Measurements from ENCODE around the gene UPF2.

- no peak for TF ChIP-seq ARNTL (CRISPR knock-in tag; IDR thresholded peaks at IDR 0.05; ENCODE audit: borderline replicate concordance, low read depth)
- TF ChIP-seq BACH2 (CRISPR knock-in tag; IDR thresholded peaks at IDR 0.05; ENCODE audit: borderline replicate concordance): no peak
- no peak for TF ChIP-seq ZFP3 (CRISPR knock-in tag; IDR thresholded peaks at IDR 0.05)
- TF ChIP-seq, protein P1, sequence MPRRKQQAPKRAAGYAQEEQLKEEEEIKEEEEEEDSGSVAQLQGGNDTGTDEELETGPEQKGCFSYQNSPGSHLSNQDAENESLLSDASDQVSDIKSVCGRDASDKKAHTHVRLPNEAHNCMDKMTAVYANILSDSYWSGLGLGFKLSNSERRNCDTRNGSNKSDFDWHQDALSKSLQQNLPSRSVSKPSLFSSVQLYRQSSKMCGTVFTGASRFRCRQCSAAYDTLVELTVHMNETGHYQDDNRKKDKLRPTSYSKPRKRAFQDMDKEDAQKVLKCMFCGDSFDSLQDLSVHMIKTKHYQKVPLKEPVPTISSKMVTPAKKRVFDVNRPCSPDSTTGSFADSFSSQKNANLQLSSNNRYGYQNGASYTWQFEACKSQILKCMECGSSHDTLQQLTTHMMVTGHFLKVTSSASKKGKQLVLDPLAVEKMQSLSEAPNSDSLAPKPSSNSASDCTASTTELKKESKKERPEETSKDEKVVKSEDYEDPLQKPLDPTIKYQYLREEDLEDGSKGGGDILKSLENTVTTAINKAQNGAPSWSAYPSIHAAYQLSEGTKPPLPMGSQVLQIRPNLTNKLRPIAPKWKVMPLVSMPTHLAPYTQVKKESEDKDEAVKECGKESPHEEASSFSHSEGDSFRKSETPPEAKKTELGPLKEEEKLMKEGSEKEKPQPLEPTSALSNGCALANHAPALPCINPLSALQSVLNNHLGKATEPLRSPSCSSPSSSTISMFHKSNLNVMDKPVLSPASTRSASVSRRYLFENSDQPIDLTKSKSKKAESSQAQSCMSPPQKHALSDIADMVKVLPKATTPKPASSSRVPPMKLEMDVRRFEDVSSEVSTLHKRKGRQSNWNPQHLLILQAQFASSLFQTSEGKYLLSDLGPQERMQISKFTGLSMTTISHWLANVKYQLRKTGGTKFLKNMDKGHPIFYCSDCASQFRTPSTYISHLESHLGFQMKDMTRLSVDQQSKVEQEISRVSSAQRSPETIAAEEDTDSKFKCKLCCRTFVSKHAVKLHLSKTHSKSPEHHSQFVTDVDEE (CRISPR knock-in tag; IDR thresholded peaks at IDR 0.05): no peak
These were observed 35.1 kb upstream of the UPF2 start for GRCh38 chr10:12077580-12078180.
